Measurements from ENCODE around the gene SETD3.

Gene SETD3

GRCh38 chr14:99516871-99517642 is 36.4 kb upstream of the SETD3 start:
- DNase-seq (ENCODE audit: low read depth in 2 of 2), result no peak

GRCh38 chr14:99516156-99516870 is 35.7 kb upstream of the SETD3 start:
- no peak for DNase-seq (ENCODE audit: low read depth in 2 of 2)

- no peak for DNase-seq (ENCODE audit: low read depth in 2 of 2)
These were observed 34.9 kb upstream of the SETD3 start for GRCh38 chr14:99515301-99516155.

- no peak for DNase-seq (ENCODE audit: low read depth in 2 of 2)
These were observed 34.1 kb upstream of the SETD3 start for GRCh38 chr14:99514552-99515300.

- DNase-seq (ENCODE audit: low read depth in 2 of 2), result no peak
These were observed 33.4 kb upstream of the SETD3 start for GRCh38 chr14:99513946-99514551.

GRCh38 chr14:99513183-99513694 is 32.6 kb upstream of the SETD3 start:
- DNase-seq (ENCODE audit: low read depth in 2 of 2), result no peak

- DNase-seq (ENCODE audit: low read depth in 2 of 2), result no peak
These were observed 32.0 kb upstream of the SETD3 start for GRCh38 chr14:99512571-99513182.

GRCh38 chr14:99512110-99512449 is 31.4 kb upstream of the SETD3 start:
- no peak for DNase-seq (ENCODE audit: low read depth in 2 of 2)

GRCh38 chr14:99511421-99512109 is 30.9 kb upstream of the SETD3 start:
- DNase-seq (ENCODE audit: low read depth in 2 of 2), result no peak

- no peak for DNase-seq (ENCODE audit: low read depth in 2 of 2)
These were observed 30.0 kb upstream of the SETD3 start for GRCh38 chr14:99510556-99511139.

- no peak for DNase-seq (ENCODE audit: low read depth in 2 of 2)
These were observed 29.4 kb upstream of the SETD3 start for GRCh38 chr14:99509871-99510555.

GRCh38 chr14:99508896-99509629 is 28.4 kb upstream of the SETD3 start:
- no peak for DNase-seq (ENCODE audit: low read depth in 2 of 2)

- no peak for DNase-seq (ENCODE audit: low read depth in 2 of 2)
These were observed 27.4 kb upstream of the SETD3 start for GRCh38 chr14:99507860-99508640.

GRCh38 chr14:99506276-99506675 is 25.6 kb upstream of the SETD3 start:
- DNase-seq (ENCODE audit: low read depth in 2 of 2), result no peak

GRCh38 chr14:99505089-99505488 is 24.4 kb upstream of the SETD3 start:
- no peak for DNase-seq (ENCODE audit: low read depth in 2 of 2)

GRCh38 chr14:99503848-99504453 is 23.3 kb upstream of the SETD3 start:
- DNase-seq (ENCODE audit: low read depth in 2 of 2), result no peak

GRCh38 chr14:99502989-99503421 is 22.3 kb upstream of the SETD3 start:
- DNase-seq (ENCODE audit: low read depth in 2 of 2), result no peak

All from stimulated activated CD8-positive, alpha-beta memory T cell treated with anti-CD3 and anti-CD28 coated beads, Interleukin-15, amount 100 ng/mL, for 4 hours (primary cell).